K562 (cell line): ENCODE measurements around the gene SENP1. TPM values are rescaled to one million over a fixed set of nuclear protein-coding genes. Genes with fewer than 3 reads are reported as not detected.

ENCODE experiments used
- ATAC-seq: fragments of 200-7000 bp; cut with Tn5 transposase; 3 replicates; pipeline ENCODE4 v1.9.1; 2020; ENCODE audit warnings: moderate library complexity
- BruUV-seq: library from RNA; stranded (reverse); fragments of 400-500 nt; replicated peaks from 2 replicates; lab custom pipeline; 2021; lab: Mats Ljungman, UMichigan
- CTCF ChIA-PET: fragments of 300-600 bp; formaldehyde crosslinking; extraction: SDS; loops from one replicate; lab custom pipeline; 2021; ENCODE audit warnings: low intra/inter-chr PET ratio; lab: Yijun Ruan, JAX
- POLR2A ChIA-PET: fragments of 300-600, 350-650 bp; sonication (Branson Sonifier 250); formaldehyde crosslinking; extraction: SDS; loops from one replicate; lab custom pipeline; 2021; ENCODE audit warnings: antibody characterized with exemption, inconsistent platforms; lab: Yijun Ruan, JAX
- DNase-seq, 4 experiments: peaks; one replicate each; pipeline versions ENCODE4 v3.0.0 to v3.0.0-alpha.2; 2011 to 2018; ENCODE audit warnings: low spot score in 3 of 4, mixed read lengths in 3 of 4; ENCODE audit errors: extremely low read depth in 1 of 4
- FAIRE-seq: peaks from 2 replicates; lab custom pipeline; 2011; peaks lifted over from hg19 to GRCh38; lab: Jason Lieb, UNC
- H2AFZ ChIP-seq: 2 replicates; pipeline ENCODE4 v1.6.0; 2011; ENCODE audit warnings: low read depth, low read length, control low read depth, inconsistent platforms
- H3K27ac ChIP-seq: fragments of 200-600 bp; 3 replicates; pipeline ENCODE4 v1.8.0; 2011; ENCODE audit warnings: low read depth, mild to moderate bottlenecking, control low read depth, inconsistent platforms, low read length, moderate library complexity, mixed read lengths; ENCODE audit errors: extremely low read depth
- H3K27me3 ChIP-seq, 2 experiments: fragments of 300-600 bp in 1 of 2; 2 replicates in 1 of 2; 3 replicates in 1 of 2; pipeline versions ENCODE4 v1.6.0 to v1.8.0; 2011; ENCODE audit warnings: inconsistent platforms in 2 of 2, low read length in 2 of 2, mild to moderate bottlenecking in 1 of 2, mixed read lengths in 1 of 2, moderate library complexity in 1 of 2; ENCODE audit not compliant: control insufficient read depth in 2 of 2, insufficient read depth in 2 of 2
- H3K36me3 ChIP-seq: fragments of 300-600 bp; 3 replicates; pipeline ENCODE4 v1.8.0; 2011; ENCODE audit warnings: mild to moderate bottlenecking, low read length, inconsistent platforms; ENCODE audit not compliant: control insufficient read depth, insufficient read depth
- H3K4me1 ChIP-seq, 2 experiments: fragments of 200-600 bp in 1 of 2; replicated peaks in 1 of 2; 2 replicates in 1 of 2; 3 replicates in 1 of 2; pipeline versions ENCODE4 v1.5.1 to v1.8.0; 2011; ENCODE audit warnings: inconsistent platforms in 2 of 2, low read length in 2 of 2, mild to moderate bottlenecking in 1 of 2, mixed read lengths in 1 of 2, moderate library complexity in 1 of 2; ENCODE audit not compliant: control insufficient read depth in 2 of 2, insufficient read depth in 2 of 2
- H3K4me2 ChIP-seq: 2 replicates; pipeline ENCODE4 v1.6.1; 2011; ENCODE audit warnings: low read length, control low read depth, inconsistent platforms, mixed read lengths; ENCODE audit not compliant: insufficient read depth
- H3K4me3 ChIP-seq: fragments of 200-600 bp; sonication (generic), shearing (Covaris generic); 2 replicates; pipeline ENCODE4 v1.5.1; 2016; ENCODE audit warnings: control low read depth, inconsistent platforms
- H3K79me2 ChIP-seq: fragments of 200-600 bp; 3 replicates; pipeline ENCODE4 v1.8.0; 2011; ENCODE audit warnings: low read length, inconsistent platforms; ENCODE audit not compliant: control insufficient read depth, insufficient read depth
- H3K9ac ChIP-seq, 2 experiments: 2 replicates each; pipeline versions ENCODE4 v1.6.0 to v1.6.1; 2011; ENCODE audit warnings: low read depth in 2 of 2, low read length in 2 of 2, control low read depth in 1 of 2, inconsistent platforms in 1 of 2, mild to moderate bottlenecking in 1 of 2, mixed read lengths in 1 of 2; ENCODE audit not compliant: insufficient read depth in 1 of 2
- H3K9me1 ChIP-seq: one replicate; pipeline ENCODE4 v1.6.0; 2011; ENCODE audit warnings: inconsistent platforms, mild to moderate bottlenecking, low read length, moderate library complexity; ENCODE audit not compliant: control insufficient read depth, insufficient read depth
- H3K9me3 ChIP-seq: replicated peaks from 2 replicates; pipeline ENCODE4 v1.5.1; 2011; ENCODE audit warnings: low read depth, low read length, inconsistent platforms; ENCODE audit not compliant: control insufficient read depth, insufficient read depth
- H4K20me1 ChIP-seq: replicated peaks from 2 replicates; pipeline ENCODE4 v1.6.1; 2011; ENCODE audit warnings: low read length, inconsistent platforms, mixed read lengths; ENCODE audit not compliant: control insufficient read depth, insufficient read depth
- ARID2 ChIP-seq: fragments of 450-650 bp; IDR thresholded peaks from 2 replicates; pipeline ENCODE4 v1.6.1; 2017; ENCODE audit warnings: antibody characterized with exemption, mild to moderate bottlenecking
- CHCHD3 ChIP-seq: fragments of 250-450 bp; sonication (Bioruptor Pico); IDR thresholded peaks from 2 replicates; pipeline ENCODE4 v2.1.2; 2022; ENCODE audit warnings: mild to moderate bottlenecking
- EHMT2 ChIP-seq: fragments of 450-650 bp; IDR thresholded peaks from 2 replicates; pipeline ENCODE4 v1.6.1; 2018; ENCODE audit warnings: antibody characterized with exemption
- HEY1 ChIP-seq: fragments of 250-450 bp; sonication (Bioruptor Pico); IDR thresholded peaks from 2 replicates; pipeline ENCODE4 v1.5.0; 2020; ENCODE audit warnings: mild to moderate bottlenecking, moderate library complexity, borderline replicate concordance
- NFXL1 ChIP-seq: fragments of 450-650 bp; formaldehyde crosslinking; IDR thresholded peaks from 2 replicates; pipeline ENCODE4 v1.4.0; 2021; ENCODE audit warnings: mild to moderate bottlenecking
- POLR2AphosphoS5 ChIP-seq: IDR thresholded peaks from 2 replicates; pipeline ENCODE4 v1.6.1; 2011; ENCODE audit warnings: mild to moderate bottlenecking, low read depth, low read length, moderate library complexity; ENCODE audit not compliant: control insufficient read depth, insufficient read depth
- RBFOX2 ChIP-seq: fragments of 200-400 bp; formaldehyde crosslinking; IDR thresholded peaks from 2 replicates; pipeline ENCODE4 v1.6.1; 2017; ENCODE audit warnings: low read depth, mild to moderate bottlenecking, low read length, moderate library complexity
- SAP30 ChIP-seq: fragments of 200-600 bp; sonication (generic); IDR thresholded peaks from 2 replicates; pipeline ENCODE4 v1.6.1; 2012; ENCODE audit warnings: borderline replicate concordance, low read depth, mild to moderate bottlenecking, moderate library complexity, low read length, control low read depth, inconsistent platforms; ENCODE audit not compliant: insufficient read depth, poor library complexity, severe bottlenecking
- SMARCE1 ChIP-seq: fragments of 450-650 bp; IDR thresholded peaks from 2 replicates; pipeline ENCODE4 v1.7.1; 2016; ENCODE audit warnings: mild to moderate bottlenecking
- WGBS: fragments of 100-300 bp; shearing (Covaris generic); methylation state at CpG from one replicate; pipeline ENCODE4 v1.1.6; 2016; ENCODE audit warnings: low coverage, mixed read lengths; ENCODE audit not compliant: insufficient coverage; ENCODE audit errors: missing lambda C conversion rate; 5-methylcytosine and 5-hydroxymethylcytosine counted together
- in situ Hi-C: fragments of 300-500 bp; cut with MboI; formaldehyde crosslinking; loops from 4 replicates; pipeline ENCODE4 v1.15.0; 2018; ENCODE audit warnings: inconsistent platforms, mixed read lengths
- intact Hi-C: fragments of 100-400 bp; cut with micrococcal nuclease; formaldehyde crosslinking; loops from 2 replicates; pipeline ENCODE4 v1.14.2; 2022
- polyA plus RNA-seq, 8 experiments: library from polyadenylated mRNA; depleted of rRNA in 4 of 8; stranded (reverse) in 5 of 8; unstranded in 3 of 8; fragments of >200 nt; fragmentation: Nextera tagmentation in 2 of 8; fragmentation: Illumina TruSeq in 1 of 8; extraction: Ambion mirVana in 2 of 8; extraction: Trizol in 1 of 8; gene quantifications; 2 replicates each; pipeline versions ENCODE4 v1.2.1 to v1.2.3, GENCODE V29; 2011 to 2014; ENCODE audit warnings: inconsistent platforms in 1 of 8, missing spikeins in 1 of 8
- total RNA-seq, 7 experiments: library from RNA; depleted of rRNA in 6 of 7; stranded (reverse); fragments of >200 nt in 6 of 7; fragmentation: Illumina TruSeq in 2 of 7; extraction: Trizol in 2 of 7; gene quantifications; 2 replicates each; pipeline versions ENCODE4 v1.2.1 to v1.2.3, GENCODE V29; 2011 to 2021; ENCODE audit warnings: low replicate concordance in 1 of 7
- TF ChIP-seq, protein P1 (sequence below): fragments of 450-650 bp; formaldehyde crosslinking; IDR thresholded peaks from 2 replicates; pipeline ENCODE4 v1.4.0; 2022; ENCODE audit warnings: missing genetic modification characterization
- TF ChIP-seq, protein P2 (sequence below): fragments of 250-450 bp; sonication (Bioruptor Pico); IDR thresholded peaks from 2 replicates; pipeline ENCODE4 v1.6.1; 2021; ENCODE audit warnings: mild to moderate bottlenecking
- TF ChIP-seq, protein P3 (sequence below): fragments of 450-650 bp; IDR thresholded peaks from 2 replicates; pipeline ENCODE4 v1.6.1; 2017; ENCODE audit warnings: antibody characterized with exemption, mild to moderate bottlenecking
- TF ChIP-seq, protein P4 (sequence below): sonication (generic); formaldehyde crosslinking; IDR thresholded peaks from 2 replicates; pipeline ENCODE4 v1.8.0; 2022; ENCODE audit warnings: missing genetic modification reagents, mild to moderate bottlenecking, borderline replicate concordance
- TF ChIP-seq, protein P5 (sequence below): fragments of 250-450 bp; sonication (Bioruptor Pico); IDR thresholded peaks from 2 replicates; pipeline ENCODE4 v1.4.0; 2020; ENCODE audit warnings: mild to moderate bottlenecking, moderate library complexity

The SENP1 gene
- total and polyA plus RNA-seq, 9 of the 15 experiments (the other 6 are each of a cell fraction or from before 2014, with no cell fraction given) = 15.5 to 59.0 (median 36.3) TPM

DNA sequence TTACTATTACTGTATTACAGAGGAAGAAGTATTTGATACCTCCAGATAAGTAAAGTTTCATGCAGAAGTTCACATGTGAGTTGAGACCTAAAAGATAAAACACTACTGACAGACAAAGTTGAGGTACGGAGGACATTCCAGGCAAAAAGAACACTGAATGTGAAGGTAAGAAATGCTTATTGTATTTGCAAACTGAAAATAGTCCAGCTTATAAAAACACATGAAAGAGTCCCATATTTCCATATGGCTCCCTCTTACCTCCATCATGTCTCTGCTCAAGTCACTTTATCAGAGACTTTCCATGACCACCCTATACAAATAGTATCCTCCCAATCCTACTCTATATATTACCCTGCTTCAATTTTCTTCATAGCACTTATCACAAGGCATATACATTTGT is 35.8 kb downstream of the SENP1 start:
- H3K4me2 ChIP-seq = no peak overlapping the region
- intact Hi-C loops (no loop called here), in situ Hi-C loops (no loop called here)
- H3K9me3 ChIP-seq = no peaks in the 10 kb centered on the region
- ATAC-seq (no peak), DNase-seq (no peak), FAIRE-seq (no peak)
- H3K27me3 ChIP-seq = no peaks in the 10 kb centered on the region
- H3K4me3 ChIP-seq = no peak overlapping the region
- H3K27ac ChIP-seq = no peak overlapping the region
- H2AFZ ChIP-seq = no peak overlapping the region
- POLR2A ChIA-PET = interaction anchor here (0.6 kb wide), 1 partner anchor 174 kb away, joined by 3 read pairs; no protein-coding TSS in a partner anchor
- H4K20me1 ChIP-seq = no peaks in the 10 kb centered on the region
- H3K36me3 ChIP-seq = peaks cover 81% of the 10 kb centered on the region
- no peak overlapping the region for H3K9ac ChIP-seq
- no peaks in the 10 kb centered on the region for H3K9me1 ChIP-seq
- peaks cover 5 to 9% of the 10 kb centered on the region in 2 experiments; a peak in 2 of 5 replicates for H3K4me1 ChIP-seq
- no TSS peak for BruUV-seq
- WGBS = 73% methylated on average over 1 of the region's 1 CpG
- H3K79me2 ChIP-seq = no peaks in the 10 kb centered on the region
- CTCF ChIA-PET = no interaction called here
- TF ChIP-seq, protein P1, sequence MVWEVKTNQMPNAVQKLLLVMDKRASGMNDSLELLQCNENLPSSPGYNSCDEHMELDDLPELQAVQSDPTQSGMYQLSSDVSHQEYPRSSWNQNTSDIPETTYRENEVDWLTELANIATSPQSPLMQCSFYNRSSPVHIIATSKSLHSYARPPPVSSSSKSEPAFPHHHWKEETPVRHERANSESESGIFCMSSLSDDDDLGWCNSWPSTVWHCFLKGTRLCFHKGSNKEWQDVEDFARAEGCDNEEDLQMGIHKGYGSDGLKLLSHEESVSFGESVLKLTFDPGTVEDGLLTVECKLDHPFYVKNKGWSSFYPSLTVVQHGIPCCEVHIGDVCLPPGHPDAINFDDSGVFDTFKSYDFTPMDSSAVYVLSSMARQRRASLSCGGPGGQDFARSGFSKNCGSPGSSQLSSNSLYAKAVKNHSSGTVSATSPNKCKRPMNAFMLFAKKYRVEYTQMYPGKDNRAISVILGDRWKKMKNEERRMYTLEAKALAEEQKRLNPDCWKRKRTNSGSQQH = no peak
- TF ChIP-seq SAP30 (no peak), RBFOX2 (no peak), CHCHD3 (CRISPR knock-in tag) (no peak), SMARCE1 (no peak), POLR2AphosphoS5 (no peak), HEY1 (no peak), NFXL1 (no peak), ARID2 (no peak), EHMT2 (no peak)
- TF ChIP-seq, protein P2, sequence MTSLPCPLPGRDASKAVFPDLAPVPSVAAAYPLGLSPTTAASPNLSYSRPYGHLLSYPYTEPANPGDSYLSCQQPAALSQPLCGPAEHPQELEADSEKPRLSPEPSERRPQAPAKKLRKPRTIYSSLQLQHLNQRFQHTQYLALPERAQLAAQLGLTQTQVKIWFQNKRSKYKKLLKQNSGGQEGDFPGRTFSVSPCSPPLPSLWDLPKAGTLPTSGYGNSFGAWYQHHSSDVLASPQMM (CRISPR knock-in tag) = no peak
- TF ChIP-seq, protein P3, sequence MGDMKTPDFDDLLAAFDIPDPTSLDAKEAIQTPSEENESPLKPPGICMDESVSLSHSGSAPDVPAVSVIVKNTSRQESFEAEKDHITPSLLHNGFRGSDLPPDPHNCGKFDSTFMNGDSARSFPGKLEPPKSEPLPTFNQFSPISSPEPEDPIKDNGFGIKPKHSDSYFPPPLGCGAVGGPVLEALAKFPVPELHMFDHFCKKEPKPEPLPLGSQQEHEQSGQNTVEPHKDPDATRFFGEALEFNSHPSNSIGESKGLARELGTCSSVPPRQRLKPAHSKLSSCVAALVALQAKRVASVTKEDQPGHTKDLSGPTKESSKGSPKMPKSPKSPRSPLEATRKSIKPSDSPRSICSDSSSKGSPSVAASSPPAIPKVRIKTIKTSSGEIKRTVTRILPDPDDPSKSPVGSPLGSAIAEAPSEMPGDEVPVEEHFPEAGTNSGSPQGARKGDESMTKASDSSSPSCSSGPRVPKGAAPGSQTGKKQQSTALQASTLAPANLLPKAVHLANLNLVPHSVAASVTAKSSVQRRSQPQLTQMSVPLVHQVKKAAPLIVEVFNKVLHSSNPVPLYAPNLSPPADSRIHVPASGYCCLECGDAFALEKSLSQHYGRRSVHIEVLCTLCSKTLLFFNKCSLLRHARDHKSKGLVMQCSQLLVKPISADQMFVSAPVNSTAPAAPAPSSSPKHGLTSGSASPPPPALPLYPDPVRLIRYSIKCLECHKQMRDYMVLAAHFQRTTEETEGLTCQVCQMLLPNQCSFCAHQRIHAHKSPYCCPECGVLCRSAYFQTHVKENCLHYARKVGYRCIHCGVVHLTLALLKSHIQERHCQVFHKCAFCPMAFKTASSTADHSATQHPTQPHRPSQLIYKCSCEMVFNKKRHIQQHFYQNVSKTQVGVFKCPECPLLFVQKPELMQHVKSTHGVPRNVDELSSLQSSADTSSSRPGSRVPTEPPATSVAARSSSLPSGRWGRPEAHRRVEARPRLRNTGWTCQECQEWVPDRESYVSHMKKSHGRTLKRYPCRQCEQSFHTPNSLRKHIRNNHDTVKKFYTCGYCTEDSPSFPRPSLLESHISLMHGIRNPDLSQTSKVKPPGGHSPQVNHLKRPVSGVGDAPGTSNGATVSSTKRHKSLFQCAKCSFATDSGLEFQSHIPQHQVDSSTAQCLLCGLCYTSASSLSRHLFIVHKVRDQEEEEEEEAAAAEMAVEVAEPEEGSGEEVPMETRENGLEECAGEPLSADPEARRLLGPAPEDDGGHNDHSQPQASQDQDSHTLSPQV = no peak
- TF ChIP-seq, protein P4, sequence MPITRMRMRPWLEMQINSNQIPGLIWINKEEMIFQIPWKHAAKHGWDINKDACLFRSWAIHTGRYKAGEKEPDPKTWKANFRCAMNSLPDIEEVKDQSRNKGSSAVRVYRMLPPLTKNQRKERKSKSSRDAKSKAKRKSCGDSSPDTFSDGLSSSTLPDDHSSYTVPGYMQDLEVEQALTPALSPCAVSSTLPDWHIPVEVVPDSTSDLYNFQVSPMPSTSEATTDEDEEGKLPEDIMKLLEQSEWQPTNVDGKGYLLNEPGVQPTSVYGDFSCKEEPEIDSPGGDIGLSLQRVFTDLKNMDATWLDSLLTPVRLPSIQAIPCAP (CRISPR knock-in tag) = no peak
- TF ChIP-seq, protein P5, sequence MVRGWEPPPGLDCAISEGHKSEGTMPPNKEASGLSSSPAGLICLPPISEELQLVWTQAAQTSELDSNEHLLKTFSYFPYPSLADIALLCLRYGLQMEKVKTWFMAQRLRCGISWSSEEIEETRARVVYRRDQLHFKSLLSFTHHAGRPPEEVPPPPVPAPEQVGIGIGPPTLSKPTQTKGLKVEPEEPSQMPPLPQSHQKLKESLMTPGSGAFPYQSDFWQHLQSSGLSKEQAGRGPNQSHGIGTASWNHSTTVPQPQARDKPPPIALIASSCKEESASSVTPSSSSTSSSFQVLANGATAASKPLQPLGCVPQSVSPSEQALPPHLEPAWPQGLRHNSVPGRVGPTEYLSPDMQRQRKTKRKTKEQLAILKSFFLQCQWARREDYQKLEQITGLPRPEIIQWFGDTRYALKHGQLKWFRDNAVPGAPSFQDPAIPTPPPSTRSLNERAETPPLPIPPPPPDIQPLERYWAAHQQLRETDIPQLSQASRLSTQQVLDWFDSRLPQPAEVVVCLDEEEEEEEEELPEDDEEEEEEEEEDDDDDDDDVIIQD (CRISPR knock-in tag) = no peak
